NOMO-1 (cell line): ENCODE measurements around the gene SLC9A9.

Source experiments
- DNase-seq, 2 experiments: peaks; one replicate each; lab custom pipeline; 2025; ENCODE audit not compliant: unreplicated experiment in 2 of 2; lab: John Stamatoyannopoulos, UW

Gene SLC9A9

GRCh38 chr3:143273975-143274690 lies 574.1 kb downstream of the SLC9A9 start:
- no peak for DNase-seq

GRCh38 chr3:143271136-143271535 lies 577.1 kb downstream of the SLC9A9 start:
- no peak for DNase-seq

GRCh38 chr3:143269741-143270140 lies 578.5 kb downstream of the SLC9A9 start:
- no peak for DNase-seq

GRCh38 chr3:143267989-143268388 lies 580.3 kb downstream of the SLC9A9 start:
- DNase-seq = no peak

- peak in 1 of 2 experiments; percentile 51 for DNase-seq
Observed at GRCh38 chr3:143266927-143267326, 581.3 kb downstream of the SLC9A9 start.

GRCh38 chr3:143266511-143266910 lies 581.8 kb downstream of the SLC9A9 start:
- DNase-seq = no peak

GRCh38 chr3:143265501-143266070 lies 582.7 kb downstream of the SLC9A9 start:
- DNase-seq = no peak

GRCh38 chr3:143263852-143264513 lies 584.3 kb downstream of the SLC9A9 start:
- peak in 1 of 2 experiments; percentile 2 for DNase-seq

- no peak for DNase-seq
Observed at GRCh38 chr3:143261848-143262247, 586.4 kb downstream of the SLC9A9 start.

GRCh38 chr3:143258692-143259091 lies 589.6 kb downstream of the SLC9A9 start:
- DNase-seq = no peak

GRCh38 chr3:143256416-143256815 lies 591.9 kb downstream of the SLC9A9 start:
- no peak for DNase-seq

- DNase-seq = no peak
Observed at GRCh38 chr3:143255739-143256138, 592.5 kb downstream of the SLC9A9 start.

GRCh38 chr3:143252931-143253330 lies 595.3 kb downstream of the SLC9A9 start:
- no peak for DNase-seq

GRCh38 chr3:143249014-143249413 lies 599.3 kb downstream of the SLC9A9 start:
- DNase-seq = no peak

GRCh38 chr3:143247073-143247472 lies 601.2 kb downstream of the SLC9A9 start:
- DNase-seq = no peak

- no peak for DNase-seq
Observed at GRCh38 chr3:143245692-143246091, 602.6 kb downstream of the SLC9A9 start.

- DNase-seq = no peak
Observed at GRCh38 chr3:143244516-143245063, 603.7 kb downstream of the SLC9A9 start.

GRCh38 chr3:143243686-143244085 lies 604.6 kb downstream of the SLC9A9 start:
- no peak for DNase-seq

- DNase-seq = no peak
Observed at GRCh38 chr3:143242691-143243090, 605.6 kb downstream of the SLC9A9 start.

GRCh38 chr3:143242101-143242500 lies 606.2 kb downstream of the SLC9A9 start:
- no peak for DNase-seq

- DNase-seq = no peak
Observed at GRCh38 chr3:143241481-143241951, 606.8 kb downstream of the SLC9A9 start.

GRCh38 chr3:143240886-143241285 lies 607.4 kb downstream of the SLC9A9 start:
- DNase-seq = no peak
